ENCODE data around the gene DOK7.

Gene DOK7

DNA sequence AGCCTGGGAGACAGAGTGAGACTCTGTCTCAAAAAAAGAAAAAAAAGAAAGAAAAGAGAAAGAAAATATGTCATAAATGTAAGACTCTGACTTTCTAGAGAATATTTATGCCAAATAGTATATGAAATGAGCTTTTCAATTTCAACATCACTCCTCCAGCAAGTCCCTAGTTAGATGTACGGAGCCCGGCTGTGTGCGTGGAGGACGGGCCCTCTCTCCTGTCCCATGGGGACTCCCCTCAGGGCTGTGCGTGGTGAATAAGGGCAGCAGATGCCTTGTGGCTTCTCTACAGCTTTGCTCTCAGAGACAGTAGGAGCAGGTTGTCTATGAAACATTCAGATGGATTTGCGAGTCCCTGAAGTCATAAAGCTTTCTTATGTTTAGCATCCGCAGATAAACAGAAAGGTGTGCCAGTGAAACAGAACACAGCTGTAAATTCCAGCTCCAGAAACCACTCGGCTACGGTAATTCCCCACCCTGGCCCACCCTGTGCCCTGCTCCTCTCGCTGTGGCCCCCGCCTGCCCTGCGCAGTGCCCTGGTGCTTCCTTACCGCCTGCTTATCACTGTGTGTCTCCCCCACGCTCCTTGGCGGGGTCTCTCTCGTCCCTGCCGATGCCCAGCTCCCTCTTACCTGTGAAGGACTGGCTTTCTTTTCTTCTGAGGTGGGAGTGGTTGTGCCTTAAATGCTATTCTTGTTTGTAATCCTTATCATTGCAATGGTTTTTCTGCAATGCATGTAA lies 35.2 kb upstream of the DOK7 start:
- no peak for DNase-seq (ENCODE audit: low spot score)

DNA sequence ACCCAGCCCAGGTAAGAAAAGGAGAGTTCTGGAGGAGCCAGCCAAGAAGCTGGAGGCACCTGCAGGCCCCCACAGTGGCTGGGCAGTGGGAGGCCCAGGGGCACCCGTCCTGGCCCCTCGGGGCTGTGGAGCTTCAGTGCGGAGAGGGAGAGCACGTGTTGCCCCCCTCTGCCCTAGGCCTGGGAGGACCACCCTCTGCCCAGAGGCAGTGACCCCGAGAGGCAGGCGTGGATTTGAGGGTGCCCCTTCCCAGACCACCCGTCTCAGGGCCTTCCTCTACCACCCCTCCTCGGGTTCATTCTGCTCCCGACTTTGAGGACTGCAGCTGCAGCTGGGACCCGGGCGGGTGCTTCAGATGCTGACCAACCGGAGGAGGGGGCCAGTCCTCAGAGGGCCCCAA lies 33.5 kb upstream of the DOK7 start:
- DNase-seq (ENCODE audit: low spot score): no peak

DNA sequence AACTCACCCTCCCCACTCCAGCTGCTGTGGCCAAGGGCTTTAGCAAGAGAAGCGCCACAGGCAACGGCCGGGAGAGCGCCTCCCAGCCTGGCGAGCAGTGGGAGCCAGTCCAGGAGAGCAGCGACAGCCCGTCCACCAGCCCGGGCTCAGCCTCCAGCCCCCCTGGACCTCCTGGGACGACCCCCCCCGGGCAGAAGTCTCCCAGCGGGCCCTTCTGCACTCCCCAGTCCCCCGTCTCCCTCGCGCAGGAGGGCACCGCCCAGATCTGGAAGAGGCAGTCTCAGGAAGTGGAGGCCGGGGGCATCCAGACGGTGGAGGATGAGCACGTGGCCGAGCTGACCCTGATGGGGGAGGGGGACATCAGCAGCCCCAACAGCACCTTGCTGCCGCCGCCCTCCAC lies 32.6 kb upstream of the DOK7 start:
- DNase-seq (ENCODE audit: low spot score): no peak

DNA sequence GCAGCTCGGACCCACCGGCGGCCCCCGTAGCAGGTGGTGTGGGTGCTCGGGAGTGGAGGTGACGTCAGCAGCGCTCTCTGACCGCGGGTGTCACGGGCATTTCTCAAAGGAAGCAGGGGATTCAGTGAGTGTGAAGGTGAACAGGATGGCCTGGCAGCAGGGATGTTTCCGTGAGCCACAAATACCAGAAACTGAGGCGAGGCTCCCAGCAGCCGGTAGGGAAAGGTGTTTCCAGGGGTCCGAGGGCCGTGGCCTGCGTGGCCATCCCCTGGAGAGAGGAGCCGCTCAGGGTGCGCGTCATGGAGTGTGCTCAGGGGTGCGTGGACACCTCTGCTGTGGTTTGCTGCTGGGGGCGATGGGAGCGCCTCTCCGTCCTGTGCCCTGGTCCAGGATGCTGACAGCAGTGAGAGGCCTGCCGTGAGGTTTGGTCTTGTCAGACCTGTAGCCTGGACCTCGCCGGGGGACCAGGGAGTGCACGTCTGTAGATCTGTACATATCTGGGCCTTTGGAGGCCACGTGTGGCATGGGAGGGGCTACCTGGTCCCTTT lies 31.6 kb upstream of the DOK7 start:
- no peak for DNase-seq (ENCODE audit: low spot score)

DNA sequence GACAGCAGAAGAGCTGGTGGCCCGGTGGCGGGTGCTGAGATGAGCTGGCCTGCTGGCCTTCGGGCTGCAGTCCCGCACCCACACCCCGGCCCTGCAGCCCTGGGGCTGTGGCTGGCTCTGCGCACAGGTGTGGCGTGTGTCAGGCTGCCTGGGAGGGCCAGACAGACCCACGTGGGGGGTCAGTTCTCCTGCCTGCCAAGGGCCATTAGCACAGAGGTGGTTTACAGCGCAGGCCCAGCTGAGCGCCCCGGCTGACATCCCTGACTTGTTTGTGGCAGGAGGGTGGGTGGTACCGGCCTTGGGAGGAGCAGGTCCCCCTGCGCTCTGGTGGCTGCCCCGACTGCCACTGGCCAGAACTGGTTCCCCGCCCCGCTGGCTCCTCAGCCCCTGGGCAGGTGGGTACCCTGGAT lies 30.7 kb upstream of the DOK7 start:
- DNase-seq (ENCODE audit: low spot score): no peak

DNA sequence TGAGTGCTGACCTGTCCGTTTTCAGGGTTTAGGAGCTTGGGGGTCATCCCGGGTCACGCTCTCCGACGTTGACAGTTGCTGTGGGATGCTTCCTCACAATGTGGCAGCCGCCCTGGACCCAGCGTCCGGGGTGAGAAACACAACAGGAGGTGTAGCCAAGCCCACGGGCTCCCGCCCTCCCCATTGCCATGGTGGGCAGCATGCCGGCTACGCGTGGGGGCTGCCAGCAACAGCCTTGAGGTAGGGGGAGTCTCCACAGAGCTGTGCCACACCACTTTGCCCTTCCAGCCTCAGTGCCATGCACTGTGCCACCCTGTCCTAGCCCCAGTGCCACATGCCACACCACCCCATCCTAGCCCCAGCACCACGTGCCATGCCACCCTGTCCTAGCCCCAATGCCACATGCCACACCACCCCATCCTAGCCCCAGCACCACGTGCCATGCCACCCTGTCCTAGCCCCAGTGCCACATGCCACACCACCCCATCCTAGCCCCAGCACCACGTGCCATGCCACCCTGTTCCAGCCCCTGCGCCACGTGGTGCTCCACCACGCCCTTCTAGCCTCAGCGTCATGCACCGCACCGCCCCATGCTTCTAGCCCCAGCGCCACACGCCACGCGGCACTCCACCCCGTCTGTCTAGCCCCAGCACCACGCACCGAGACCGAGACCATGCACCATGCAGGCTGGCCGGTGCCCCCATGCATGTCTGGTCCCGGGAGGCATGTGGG lies 29.8 kb upstream of the DOK7 start:
- no peak for DNase-seq (ENCODE audit: low spot score)

DNA sequence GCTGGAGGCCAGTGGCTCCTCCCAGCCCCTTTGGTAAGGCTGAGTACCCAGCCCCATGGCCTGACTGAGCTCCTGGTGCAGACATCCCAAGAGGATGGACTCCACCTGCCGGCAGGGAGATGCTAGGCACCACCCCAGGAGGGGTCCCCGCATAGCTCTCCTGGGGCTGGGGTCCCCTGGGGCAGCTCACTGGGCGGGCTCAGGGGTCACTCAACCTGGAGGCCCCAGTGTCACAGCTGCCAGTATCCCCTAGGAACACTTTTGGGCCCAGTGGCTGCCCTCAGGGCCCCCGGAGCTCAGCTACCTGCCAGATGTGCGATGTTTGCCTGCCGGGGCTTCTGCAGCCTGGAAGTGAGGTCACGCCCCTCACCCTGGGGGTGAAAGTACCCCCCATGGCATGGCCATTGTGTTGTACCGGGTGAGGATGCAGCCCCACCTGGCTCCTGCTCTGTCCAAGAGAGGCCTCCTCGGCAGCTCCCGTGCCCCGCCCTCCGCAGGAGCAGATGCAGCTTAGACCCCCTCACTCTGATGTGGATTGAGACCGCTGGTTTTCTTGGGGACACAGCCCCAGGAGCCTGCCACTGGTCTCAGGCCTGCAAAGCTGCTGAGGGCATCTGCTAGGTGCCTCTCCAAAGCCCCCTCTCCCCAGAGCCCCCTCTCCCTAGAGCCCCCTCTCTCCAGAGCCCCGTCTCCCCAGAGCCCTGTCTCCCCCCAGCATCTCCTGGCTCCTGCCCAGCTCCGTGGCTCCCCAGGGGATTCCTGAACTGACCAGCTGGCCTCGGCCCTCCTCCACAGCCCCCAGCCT lies 28.0 kb upstream of the DOK7 start:
- DNase-seq (ENCODE audit: low spot score): no peak

DNA sequence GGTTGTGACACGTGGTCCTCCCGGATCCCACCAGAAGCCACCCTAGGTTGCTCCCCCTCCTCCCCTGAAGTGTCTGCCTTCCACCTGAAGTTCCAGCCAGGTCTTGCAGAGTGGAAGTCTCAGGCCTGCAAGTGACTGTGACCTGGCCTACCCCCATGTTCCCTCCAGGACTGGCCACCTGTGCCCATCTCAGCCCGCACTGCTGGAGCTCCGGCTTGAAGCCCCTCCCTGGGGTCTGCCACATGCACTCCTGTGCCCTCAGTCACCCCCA lies 27.5 kb upstream of the DOK7 start:
- DNase-seq (ENCODE audit: low spot score): no peak

DNA sequence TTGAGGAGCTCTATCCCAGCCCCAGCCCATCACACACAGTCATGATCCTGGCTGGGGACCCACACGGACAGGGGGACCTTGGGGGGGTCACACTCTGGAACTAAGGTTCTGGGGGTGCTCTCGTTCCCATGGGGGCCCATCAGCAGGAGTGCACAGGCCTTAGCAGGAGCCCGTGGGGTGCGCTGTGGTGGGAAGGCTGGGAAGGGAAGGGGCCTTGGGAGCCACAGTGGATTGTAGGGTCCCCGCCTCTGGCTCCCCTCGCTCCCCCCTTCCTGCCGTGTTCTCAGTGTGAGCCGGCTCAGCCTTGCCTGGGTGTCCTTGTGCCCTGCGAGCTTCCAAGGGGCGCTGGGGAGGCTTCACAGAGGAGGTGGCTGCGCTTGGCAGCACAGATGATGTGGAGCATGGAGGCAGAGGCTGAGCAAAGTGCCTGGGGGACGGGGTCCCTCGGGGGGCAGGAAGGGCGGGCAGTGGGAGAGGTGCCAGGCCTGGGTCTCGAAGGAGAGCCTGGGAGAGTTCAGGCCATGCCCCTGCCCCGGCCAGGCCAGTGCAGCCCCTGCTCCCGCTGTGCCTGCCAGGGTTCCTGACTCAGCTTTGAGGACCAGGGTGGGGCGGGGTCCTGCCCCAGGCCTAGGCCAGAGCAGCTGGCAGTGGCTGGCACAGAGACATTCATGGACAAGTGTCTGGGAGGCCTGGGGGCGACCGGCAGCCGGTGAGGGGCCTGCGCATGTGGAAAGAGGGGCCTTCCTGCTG lies 26.9 kb upstream of the DOK7 start:
- DNase-seq (ENCODE audit: low spot score): peak; percentile 35

DNA sequence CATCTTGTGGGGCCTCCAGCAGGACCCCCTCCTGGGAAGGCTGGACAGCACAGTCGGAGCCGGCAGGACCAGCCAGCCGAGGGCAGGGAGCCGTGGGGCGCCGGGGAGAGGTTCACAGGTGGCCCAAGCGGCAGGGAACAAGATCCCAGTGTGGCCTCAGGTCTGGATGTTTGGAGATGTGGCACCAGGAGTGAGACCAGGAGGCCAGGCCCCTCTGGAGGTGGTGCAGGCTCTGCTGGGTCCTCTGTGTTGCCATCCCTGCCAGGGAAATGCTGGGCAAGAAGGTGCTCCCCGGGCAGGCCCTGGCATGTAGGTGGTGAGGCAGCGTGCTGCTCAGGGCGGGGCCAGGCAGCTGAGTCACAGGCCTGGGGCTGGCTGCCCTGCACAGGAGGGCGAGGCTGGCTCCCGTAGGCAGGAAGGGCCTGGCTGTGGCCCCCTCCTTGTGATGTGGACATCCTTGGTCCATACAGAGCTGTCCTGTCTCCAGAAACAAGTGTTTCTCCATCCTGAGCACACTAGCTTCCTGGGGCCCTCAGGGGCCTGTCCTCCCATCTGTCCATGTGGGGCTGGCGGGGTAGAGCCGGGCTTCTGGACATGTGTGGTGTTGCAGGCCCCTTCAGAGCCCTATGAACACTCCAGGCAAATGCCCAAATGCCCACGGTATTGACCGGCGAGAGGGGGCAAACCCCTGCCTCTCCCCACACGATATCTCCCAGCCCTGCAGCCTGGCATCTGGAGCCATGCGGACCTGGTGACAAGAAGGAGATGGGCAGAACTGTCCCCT lies 26.1 kb upstream of the DOK7 start:
- DNase-seq (ENCODE audit: low spot score): peak; percentile 94

DNA sequence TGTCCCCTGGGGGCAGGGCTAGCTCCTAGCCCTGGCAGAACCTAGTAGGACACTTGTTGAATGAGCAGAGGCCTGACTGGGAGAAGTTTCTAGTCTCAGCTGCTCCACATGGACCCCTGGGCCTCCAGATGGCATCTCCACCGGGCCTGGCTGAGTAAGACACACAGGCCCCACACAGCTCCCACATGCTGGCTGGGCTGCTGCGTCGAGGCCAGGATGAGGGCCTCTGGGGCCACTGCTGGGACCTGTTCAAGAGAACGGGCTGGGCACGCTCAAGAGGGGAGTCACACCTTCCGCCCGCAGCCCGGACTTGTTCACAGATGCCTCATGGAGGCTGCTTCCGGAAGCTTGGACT lies 25.5 kb upstream of the DOK7 start:
- no peak for DNase-seq (ENCODE audit: low spot score)

DNA sequence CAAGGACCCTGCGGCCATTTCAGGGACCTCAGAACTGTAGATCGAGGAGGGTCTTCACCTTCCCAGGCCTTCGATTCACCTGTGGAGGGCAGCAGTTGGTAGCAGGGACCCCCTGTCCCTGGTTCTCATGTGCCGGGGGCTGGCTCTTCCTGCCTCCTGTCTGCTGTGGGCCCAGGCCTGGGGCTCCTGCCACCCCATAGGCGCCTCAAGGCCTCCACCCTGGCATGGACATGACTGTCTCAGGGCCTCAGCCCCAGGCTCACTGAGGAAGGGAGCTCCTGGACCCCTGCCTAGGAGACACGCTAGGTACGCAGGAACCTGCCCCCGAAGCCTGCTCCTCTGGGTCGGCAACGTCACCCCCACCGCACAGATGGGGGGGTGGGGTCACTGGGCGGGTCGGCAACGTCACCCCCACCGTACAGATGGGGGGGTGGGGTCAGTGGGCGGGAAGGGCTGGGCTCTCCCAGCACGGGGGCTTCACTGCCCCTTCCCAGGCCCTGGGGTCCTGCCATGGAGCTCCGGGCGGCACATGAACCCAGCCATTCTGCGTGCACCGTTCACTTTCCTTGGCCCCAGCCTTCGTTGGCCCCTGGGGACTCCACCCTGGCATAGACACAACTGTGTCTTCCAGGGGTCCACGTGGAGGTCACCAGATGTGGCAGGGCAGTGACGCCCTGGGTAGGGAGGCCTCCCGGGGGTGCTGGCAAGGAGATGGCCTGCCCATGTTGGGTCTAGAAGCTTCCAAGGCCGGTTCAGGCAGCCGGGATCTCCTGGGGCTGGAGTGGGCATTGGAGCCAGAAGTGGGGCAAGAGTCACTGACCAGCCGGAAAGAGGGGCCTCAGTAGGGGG lies 24.9 kb upstream of the DOK7 start:
- no peak for DNase-seq (ENCODE audit: low spot score)

DNA sequence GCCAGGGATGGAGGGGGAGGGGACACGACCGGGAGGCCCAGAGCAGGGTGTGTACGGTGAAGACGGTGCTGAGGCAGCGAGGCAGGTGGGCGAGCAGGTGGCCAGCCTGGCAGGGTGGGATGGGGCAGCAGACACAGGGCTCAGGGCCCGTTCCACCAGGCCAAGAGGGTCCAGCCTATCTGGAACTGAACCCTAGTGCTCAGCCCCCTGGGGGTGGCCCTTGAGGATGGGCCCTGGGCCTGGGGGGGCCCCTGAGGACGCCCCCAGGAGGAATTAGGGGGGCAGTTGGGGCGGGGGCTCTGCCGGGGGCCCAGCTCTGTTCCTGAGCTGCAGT lies 24.3 kb upstream of the DOK7 start:
- DNase-seq (ENCODE audit: low spot score): no peak

DNA sequence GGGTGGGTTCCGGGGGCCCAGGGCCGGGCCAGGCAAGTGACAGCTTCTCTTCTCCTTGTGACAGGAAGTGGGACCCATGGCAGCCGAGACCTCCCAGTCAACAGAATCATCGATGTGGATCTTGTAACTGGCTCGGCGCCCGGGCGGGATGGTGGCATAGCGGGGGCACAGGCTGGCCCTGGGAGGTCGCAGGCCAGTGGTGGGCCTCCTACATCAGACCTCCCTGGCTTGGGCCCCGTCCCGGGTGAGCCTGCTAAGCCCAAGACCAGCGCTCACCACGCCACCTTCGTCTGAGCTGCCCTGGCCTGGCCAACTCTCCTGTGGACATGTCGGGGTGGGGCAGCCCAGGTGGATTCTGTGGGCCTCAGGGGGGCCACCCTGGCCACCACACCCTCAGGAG lies 23.7 kb upstream of the DOK7 start:
- no peak for DNase-seq (ENCODE audit: low spot score)

DNA sequence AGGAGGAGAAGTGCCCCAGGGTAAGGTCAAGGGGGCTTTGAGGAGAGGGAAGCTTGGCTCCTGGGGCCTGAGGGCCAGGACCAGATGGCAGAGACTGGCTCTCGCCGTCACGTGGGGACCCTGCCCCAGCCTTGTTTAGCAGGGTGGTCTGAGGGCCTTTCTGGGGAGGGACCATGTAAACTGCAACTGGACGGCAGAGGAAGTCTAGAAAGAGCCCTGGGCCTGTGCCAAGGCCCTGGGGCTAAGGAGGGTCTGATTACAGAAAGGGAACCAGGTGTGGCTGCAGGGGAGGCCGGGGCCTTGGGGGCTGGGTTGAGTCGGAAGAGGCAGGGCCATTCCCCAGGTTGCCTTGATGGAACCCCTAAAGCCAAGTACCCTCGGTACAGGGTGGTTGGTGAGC lies 23.1 kb upstream of the DOK7 start:
- DNase-seq (ENCODE audit: low spot score): no peak

DNA sequence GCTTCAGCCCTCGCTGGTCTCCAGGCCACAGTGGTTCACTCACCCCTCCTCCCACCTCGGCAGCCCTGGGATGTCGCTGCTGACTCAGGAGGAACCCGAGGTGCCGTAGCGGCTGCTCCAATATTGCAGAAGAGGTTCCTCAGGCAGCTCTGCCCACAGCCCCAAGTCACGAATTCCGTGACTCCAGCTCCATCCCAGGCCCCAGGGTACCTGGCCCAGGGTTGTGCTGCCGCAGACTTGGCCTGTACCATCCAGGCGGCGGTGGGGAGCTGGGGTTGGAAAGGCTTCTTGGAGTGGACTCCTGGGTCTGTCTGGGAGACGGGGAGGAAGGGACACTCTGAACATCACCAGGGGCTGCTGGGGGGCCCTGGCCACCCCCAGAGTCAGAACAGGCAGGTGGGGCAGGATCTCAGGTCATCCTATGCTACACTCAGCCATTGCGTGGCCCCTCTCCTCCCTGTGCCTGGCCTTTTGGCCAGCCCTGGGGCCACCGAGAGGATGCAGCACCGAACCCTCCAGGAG lies 22.1 kb upstream of the DOK7 start:
- no peak for DNase-seq (ENCODE audit: low spot score)

DNA sequence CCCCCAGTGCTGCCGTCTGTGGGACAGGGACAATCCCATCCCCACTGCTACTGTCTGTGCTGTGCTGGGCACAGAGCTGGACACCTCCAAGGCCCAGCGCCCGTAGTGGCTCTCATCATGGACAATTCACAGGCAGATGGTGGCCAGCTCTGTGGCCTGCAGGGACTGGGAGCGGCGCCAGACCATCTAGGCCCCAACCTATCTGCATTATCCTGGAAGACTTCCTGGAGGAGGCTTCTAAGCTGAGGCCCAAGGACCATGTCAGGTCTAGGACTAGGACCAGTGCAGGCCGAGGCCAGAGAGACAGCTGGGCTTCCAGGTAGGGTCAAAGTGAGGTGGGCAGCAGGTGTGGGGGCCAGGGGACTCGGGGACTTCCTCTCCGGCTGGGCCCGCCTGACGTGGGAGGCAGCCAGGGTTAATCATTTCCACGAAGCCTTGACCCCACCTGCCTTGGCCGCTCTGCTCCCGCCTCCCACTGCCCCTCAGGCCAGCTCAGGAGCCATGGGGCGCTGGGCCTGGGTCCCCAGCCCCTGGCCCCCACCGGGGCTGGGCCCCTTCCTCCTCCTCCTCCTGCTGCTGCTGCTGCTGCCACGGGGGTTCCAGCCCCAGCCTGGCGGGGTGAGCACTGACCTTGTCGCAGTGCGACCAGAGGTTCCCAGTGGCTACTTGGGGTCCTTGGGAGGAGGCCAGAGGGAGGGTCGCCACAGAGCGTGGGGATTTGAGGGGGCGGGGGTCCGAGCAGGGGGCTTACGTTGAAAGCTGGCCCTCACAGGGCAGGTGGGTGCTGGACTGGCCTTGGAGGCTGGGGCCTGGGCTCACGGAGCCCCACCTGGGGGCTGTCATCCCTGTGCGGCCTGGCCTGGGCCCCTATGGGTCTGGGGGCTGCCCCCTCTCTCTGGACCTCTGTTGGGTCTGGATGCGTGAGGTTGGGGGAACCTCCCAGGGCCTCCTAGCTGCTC lies 21.3 kb upstream of the DOK7 start, which contains the start of gene HGFAC:
HGFAC (plus strand) TSS at position 468 of the 959 bp plus-strand sequence; CDS start at position 502, 34 bp downstream.
- no peak for DNase-seq (ENCODE audit: low spot score)

DNA sequence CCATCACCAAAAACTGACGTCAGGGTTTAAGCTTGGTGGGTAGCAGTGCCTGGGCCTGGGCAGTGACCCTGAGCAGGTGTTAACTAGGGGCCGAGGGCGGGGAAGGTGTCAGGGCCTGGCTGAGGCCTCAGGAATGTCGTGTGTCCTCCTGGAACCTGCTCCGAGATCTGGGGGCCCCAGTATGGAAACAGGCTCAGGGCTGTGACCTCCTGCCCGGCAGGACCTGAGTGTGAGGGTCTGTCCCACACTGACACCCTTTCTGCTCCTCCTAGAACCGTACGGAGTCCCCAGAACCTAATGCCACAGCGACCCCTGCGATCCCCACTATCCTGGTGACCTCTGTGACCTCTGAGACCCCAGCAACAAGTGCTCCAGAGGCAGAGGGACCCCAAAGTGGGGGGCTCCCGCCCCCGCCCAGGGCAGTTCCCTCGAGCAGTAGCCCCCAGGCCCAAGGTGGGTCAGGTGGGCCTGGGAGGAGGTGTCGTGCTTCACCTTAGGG lies 20.6 kb upstream of the DOK7 start:
- no peak for DNase-seq (ENCODE audit: low spot score)

All from LoVo (cell line).